DMS114 treated with DMSO at 0.1 percent for 48 hours (cell line): Measurements from ENCODE around the gene PAX8.
"Not testable (repeated sequence)": the region's sequence is repeated elsewhere in the genome, so short reads cannot be mapped to it uniquely, and the experiment has no call there.

Experiments
- DNase-seq: peaks from one replicate; lab custom pipeline; 2025; ENCODE audit not compliant: unreplicated experiment; lab: John Stamatoyannopoulos, UW

The PAX8 gene

GRCh38 chr2:113238871-113239839 lies 39.6 kb downstream of the PAX8 start:
- DNase-seq = no peak

GRCh38 chr2:113237604-113238160 lies 41.0 kb downstream of the PAX8 start:
- no peak for DNase-seq

GRCh38 chr2:113236367-113237159 lies 42.2 kb downstream of the PAX8 start:
- DNase-seq = no peak

GRCh38 chr2:113235347-113236226 lies 43.1 kb downstream of the PAX8 start:
- DNase-seq = not testable (repeated sequence)

- no peak for DNase-seq
These were observed 43.9 kb downstream of the PAX8 start for GRCh38 chr2:113234721-113235346.

- DNase-seq = no peak
These were observed 44.8 kb downstream of the PAX8 start for GRCh38 chr2:113233593-113234550.

- DNase-seq = no peak
These were observed 46.0 kb downstream of the PAX8 start for GRCh38 chr2:113232740-113233139.

GRCh38 chr2:113232123-113232522 lies 46.6 kb downstream of the PAX8 start:
- DNase-seq = no peak

- DNase-seq = no peak
These were observed 47.7 kb downstream of the PAX8 start for GRCh38 chr2:113231064-113231463.

GRCh38 chr2:113230531-113230930 lies 48.2 kb downstream of the PAX8 start:
- no peak for DNase-seq

- DNase-seq = no peak
These were observed 48.9 kb downstream of the PAX8 start for GRCh38 chr2:113229795-113230194.

- DNase-seq = no peak
These were observed 49.6 kb downstream of the PAX8 start for GRCh38 chr2:113228991-113229716.

- DNase-seq = no peak
These were observed 50.4 kb downstream of the PAX8 start for GRCh38 chr2:113228351-113228750.

- no peak for DNase-seq
These were observed 51.0 kb downstream of the PAX8 start for GRCh38 chr2:113227698-113228097.

GRCh38 chr2:113227290-113227689 lies 51.4 kb downstream of the PAX8 start:
- no peak for DNase-seq

- no peak for DNase-seq
These were observed 52.3 kb downstream of the PAX8 start for GRCh38 chr2:113226462-113226861.

GRCh38 chr2:113225263-113226259 lies 53.2 kb downstream of the PAX8 start:
- no peak for DNase-seq
